GM23338 (cell line): ENCODE results near the gene INSL6. TPM values are rescaled to one million over a fixed set of nuclear protein-coding genes. Genes with fewer than 3 reads are reported as not detected.

Experiments
- ATAC-seq: fragments of 200-7000 bp; cut with Tn5 transposase; 3 replicates; pipeline ENCODE4 v1.9.1; 2020
- DNase-seq: peaks from one replicate; pipeline ENCODE4 v3.0.0-alpha.2; 2015; ENCODE audit warnings: low spot score
- H2AFZ ChIP-seq: fragments of 200-600 bp; sonication (generic); 2 replicates; pipeline ENCODE4 v1.8.0; 2016; ENCODE audit warnings: antibody characterized with exemption, mild to moderate bottlenecking, moderate library complexity
- H3F3A ChIP-seq: fragments of 200-600 bp; sonication (generic); replicated peaks from 2 replicates; pipeline ENCODE4 v1.8.0; 2017; ENCODE audit warnings: antibody characterized with exemption, mixed run types, low read depth
- H3K27ac ChIP-seq: fragments of 200-600 bp; sonication (generic); 2 replicates; pipeline ENCODE4 v1.6.1; 2016; ENCODE audit warnings: low read depth
- H3K27me3 ChIP-seq: fragments of 200-600 bp; sonication (generic); 2 replicates; pipeline ENCODE4 v1.8.0; 2016; ENCODE audit warnings: mild to moderate bottlenecking, mixed run types, moderate library complexity; ENCODE audit not compliant: insufficient read depth
- H3K36me3 ChIP-seq: fragments of 200-600 bp; sonication (generic); 2 replicates; pipeline ENCODE4 v1.8.0; 2016; ENCODE audit warnings: mild to moderate bottlenecking; ENCODE audit not compliant: insufficient read depth
- H3K4me1 ChIP-seq: fragments of 200-600 bp; sonication (generic); 2 replicates; pipeline ENCODE4 v1.8.0; 2016; ENCODE audit warnings: mild to moderate bottlenecking, moderate library complexity; ENCODE audit not compliant: insufficient read depth
- H3K4me2 ChIP-seq: fragments of 200-600 bp; sonication (generic); 2 replicates; pipeline ENCODE4 v1.7.1; 2017; ENCODE audit warnings: mixed run types
- H3K4me3 ChIP-seq: fragments of 200-600 bp; sonication (generic); 2 replicates; pipeline ENCODE4 v1.6.1; 2016; ENCODE audit warnings: mixed run types
- H3K79me2 ChIP-seq: fragments of 200-600 bp; sonication (generic); replicated peaks from 2 replicates; pipeline ENCODE4 v1.8.0; 2017; ENCODE audit warnings: mild to moderate bottlenecking; ENCODE audit not compliant: insufficient read depth
- H3K9me2 ChIP-seq: fragments of 200-600 bp; sonication (generic); 2 replicates; pipeline ENCODE4 v1.8.0; 2017; ENCODE audit not compliant: insufficient read depth
- H4K20me1 ChIP-seq: fragments of 200-600 bp; sonication (generic); replicated peaks from 2 replicates; pipeline ENCODE4 v1.8.0; 2017; ENCODE audit warnings: mild to moderate bottlenecking; ENCODE audit not compliant: insufficient read depth
- H3K27ac Mint-ChIP-seq: 2 replicates; pipeline ENCODE4 v1.8.0; 2020; ENCODE audit warnings: inconsistent platforms, mild to moderate bottlenecking, moderate library complexity, mixed read lengths
- H3K27me3 Mint-ChIP-seq: 3 replicates; pipeline ENCODE4 v1.8.0; 2022; ENCODE audit warnings: low read depth, mild to moderate bottlenecking, moderate library complexity, mixed read lengths, inconsistent platforms; ENCODE audit not compliant: insufficient read depth, poor library complexity
- H3K36me3 Mint-ChIP-seq: 3 replicates; pipeline ENCODE4 v1.8.0; 2021; ENCODE audit warnings: low read depth, mild to moderate bottlenecking, inconsistent platforms, moderate library complexity, mixed read lengths
- H3K4me1 Mint-ChIP-seq: 3 replicates; pipeline ENCODE4 v1.8.0; 2020; ENCODE audit warnings: mild to moderate bottlenecking, inconsistent platforms, mixed read lengths
- H3K4me3 Mint-ChIP-seq: 3 replicates; pipeline ENCODE4 v1.8.0; 2021; ENCODE audit warnings: moderate library complexity, mild to moderate bottlenecking, inconsistent platforms, mixed read lengths
- H3K9me3 Mint-ChIP-seq: 3 replicates; pipeline ENCODE4 v1.8.0; 2020; ENCODE audit warnings: moderate library complexity, mild to moderate bottlenecking, inconsistent platforms, mixed read lengths
- JUNB ChIP-seq: IDR thresholded peaks from one replicate; pipeline ENCODE4 v1.6.1; 2016; ENCODE audit warnings: antibody characterized with exemption; ENCODE audit not compliant: unreplicated experiment
- POLR2AphosphoS5 ChIP-seq: IDR thresholded peaks from 2 replicates; pipeline ENCODE4 v1.6.1; 2016; ENCODE audit warnings: antibody characterized with exemption, low read depth
- STAT1 ChIP-seq: IDR thresholded peaks from one replicate; pipeline ENCODE4 v1.6.1; 2016; ENCODE audit warnings: antibody characterized with exemption; ENCODE audit not compliant: unreplicated experiment
- ZNF114 ChIP-seq: fragments of 250-450 bp; sonication (Bioruptor Pico); IDR thresholded peaks from 2 replicates; pipeline ENCODE4 v1.5.0; 2020; ENCODE audit warnings: mild to moderate bottlenecking, moderate library complexity
- ZNF331 ChIP-seq: fragments of 250-450 bp; sonication (Bioruptor Pico); IDR thresholded peaks from 2 replicates; pipeline ENCODE4 v1.5.0; 2020; ENCODE audit warnings: low read depth, mild to moderate bottlenecking, moderate library complexity
- polyA plus RNA-seq: library from polyadenylated mRNA; unstranded; fragments of >200 nt; fragmentation: Nextera tagmentation; extraction: Ambion mirVana; gene quantifications from 2 replicates; pipeline ENCODE4 v1.2.1, GENCODE V29; 2016
- total RNA-seq: library from RNA; depleted of rRNA; stranded (reverse); fragments of >200 nt; shearing (Covaris generic); gene quantifications from 2 replicates; pipeline ENCODE4 v1.2.3, GENCODE V29; 2014
- TF ChIP-seq, protein P1 (sequence below): fragments of 250-450 bp; sonication (Bioruptor Pico); IDR thresholded peaks from 2 replicates; pipeline ENCODE4 v1.5.0; 2020; ENCODE audit warnings: mild to moderate bottlenecking, moderate library complexity
- TF ChIP-seq, protein P2 (sequence below): IDR thresholded peaks from one replicate; pipeline ENCODE4 v1.6.1; 2018; ENCODE audit warnings: antibody characterized with exemption; ENCODE audit not compliant: unreplicated experiment
- TF ChIP-seq, protein P3 (sequence below): IDR thresholded peaks from 2 replicates; pipeline ENCODE4 v1.6.1; 2016; ENCODE audit warnings: antibody characterized with exemption
- TF ChIP-seq, protein P4 (sequence below), 2 experiments: fragments of 200-600 bp in 1 of 2; sonication (generic) in 1 of 2; conservative IDR thresholded peaks; 2 replicates each; pipeline versions ENCODE4 v1.5.1 to v1.6.1; 2016 to 2017; ENCODE audit warnings: antibody characterized with exemption in 2 of 2, low read depth in 2 of 2, mild to moderate bottlenecking in 2 of 2, moderate library complexity in 1 of 2

The INSL6 gene
- total and polyA plus RNA-seq, 2 experiments from 2014 or later: not detected

DNA sequence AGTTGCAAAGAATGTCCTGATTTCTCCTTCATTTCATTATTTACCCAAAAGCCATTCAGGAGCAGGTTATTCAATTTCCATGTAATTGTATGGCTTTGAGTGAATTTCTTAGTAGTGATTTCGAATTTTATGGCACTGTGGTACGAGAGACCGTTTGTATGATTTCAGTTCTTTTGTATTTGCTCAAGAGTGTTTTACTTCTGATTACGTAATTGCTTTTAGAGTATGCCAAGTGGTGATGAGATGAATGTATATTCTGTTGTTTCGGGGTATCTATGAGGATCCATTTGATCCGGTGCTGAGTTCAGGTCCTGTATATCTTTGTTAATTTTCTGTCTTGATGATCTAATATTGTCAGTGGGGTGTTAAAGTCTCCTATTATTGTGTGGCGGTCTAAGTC is 41.2 kb downstream of the INSL6 start (continued):
- TF ChIP-seq, protein P1, sequence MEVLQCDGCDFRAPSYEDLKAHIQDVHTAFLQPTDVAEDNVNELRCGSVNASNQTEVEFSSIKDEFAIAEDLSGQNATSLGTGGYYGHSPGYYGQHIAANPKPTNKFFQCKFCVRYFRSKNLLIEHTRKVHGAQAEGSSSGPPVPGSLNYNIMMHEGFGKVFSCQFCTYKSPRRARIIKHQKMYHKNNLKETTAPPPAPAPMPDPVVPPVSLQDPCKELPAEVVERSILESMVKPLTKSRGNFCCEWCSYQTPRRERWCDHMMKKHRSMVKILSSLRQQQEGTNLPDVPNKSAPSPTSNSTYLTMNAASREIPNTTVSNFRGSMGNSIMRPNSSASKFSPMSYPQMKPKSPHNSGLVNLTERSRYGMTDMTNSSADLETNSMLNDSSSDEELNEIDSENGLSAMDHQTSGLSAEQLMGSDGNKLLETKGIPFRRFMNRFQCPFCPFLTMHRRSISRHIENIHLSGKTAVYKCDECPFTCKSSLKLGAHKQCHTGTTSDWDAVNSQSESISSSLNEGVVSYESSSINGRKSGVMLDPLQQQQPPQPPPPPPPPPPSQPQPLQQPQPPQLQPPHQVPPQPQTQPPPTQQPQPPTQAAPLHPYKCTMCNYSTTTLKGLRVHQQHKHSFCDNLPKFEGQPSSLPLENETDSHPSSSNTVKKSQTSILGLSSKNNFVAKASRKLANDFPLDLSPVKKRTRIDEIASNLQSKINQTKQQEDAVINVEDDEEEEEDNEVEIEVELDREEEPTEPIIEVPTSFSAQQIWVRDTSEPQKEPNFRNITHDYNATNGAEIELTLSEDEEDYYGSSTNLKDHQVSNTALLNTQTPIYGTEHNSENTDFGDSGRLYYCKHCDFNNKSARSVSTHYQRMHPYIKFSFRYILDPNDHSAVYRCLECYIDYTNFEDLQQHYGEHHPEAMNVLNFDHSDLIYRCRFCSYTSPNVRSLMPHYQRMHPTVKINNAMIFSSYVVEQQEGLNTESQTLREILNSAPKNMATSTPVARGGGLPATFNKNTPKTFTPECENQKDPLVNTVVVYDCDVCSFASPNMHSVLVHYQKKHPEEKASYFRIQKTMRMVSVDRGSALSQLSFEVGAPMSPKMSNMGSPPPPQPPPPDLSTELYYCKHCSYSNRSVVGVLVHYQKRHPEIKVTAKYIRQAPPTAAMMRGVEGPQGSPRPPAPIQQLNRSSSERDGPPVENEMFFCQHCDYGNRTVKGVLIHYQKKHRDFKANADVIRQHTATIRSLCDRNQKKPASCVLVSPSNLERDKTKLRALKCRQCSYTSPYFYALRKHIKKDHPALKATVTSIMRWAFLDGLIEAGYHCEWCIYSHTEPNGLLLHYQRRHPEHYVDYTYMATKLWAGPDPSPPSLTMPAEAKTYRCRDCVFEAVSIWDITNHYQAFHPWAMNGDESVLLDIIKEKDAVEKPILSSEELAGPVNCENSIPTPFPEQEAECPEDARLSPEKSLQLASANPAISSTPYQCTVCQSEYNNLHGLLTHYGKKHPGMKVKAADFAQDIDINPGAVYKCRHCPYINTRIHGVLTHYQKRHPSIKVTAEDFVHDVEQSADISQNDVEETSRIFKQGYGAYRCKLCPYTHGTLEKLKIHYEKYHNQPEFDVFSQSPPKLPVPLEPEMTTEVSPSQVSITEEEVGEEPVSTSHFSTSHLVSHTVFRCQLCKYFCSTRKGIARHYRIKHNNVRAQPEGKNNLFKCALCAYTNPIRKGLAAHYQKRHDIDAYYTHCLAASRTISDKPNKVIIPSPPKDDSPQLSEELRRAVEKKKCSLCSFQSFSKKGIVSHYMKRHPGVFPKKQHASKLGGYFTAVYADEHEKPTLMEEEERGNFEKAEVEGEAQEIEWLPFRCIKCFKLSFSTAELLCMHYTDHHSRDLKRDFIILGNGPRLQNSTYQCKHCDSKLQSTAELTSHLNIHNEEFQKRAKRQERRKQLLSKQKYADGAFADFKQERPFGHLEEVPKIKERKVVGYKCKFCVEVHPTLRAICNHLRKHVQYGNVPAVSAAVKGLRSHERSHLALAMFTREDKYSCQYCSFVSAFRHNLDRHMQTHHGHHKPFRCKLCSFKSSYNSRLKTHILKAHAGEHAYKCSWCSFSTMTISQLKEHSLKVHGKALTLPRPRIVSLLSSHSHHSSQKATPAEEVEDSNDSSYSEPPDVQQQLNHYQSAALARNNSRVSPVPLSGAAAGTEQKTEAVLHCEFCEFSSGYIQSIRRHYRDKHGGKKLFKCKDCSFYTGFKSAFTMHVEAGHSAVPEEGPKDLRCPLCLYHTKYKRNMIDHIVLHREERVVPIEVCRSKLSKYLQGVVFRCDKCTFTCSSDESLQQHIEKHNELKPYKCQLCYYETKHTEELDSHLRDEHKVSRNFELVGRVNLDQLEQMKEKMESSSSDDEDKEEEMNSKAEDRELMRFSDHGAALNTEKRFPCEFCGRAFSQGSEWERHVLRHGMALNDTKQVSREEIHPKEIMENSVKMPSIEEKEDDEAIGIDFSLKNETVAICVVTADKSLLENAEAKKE (CRISPR knock-in tag): no peak
- TF ChIP-seq, protein P2, sequence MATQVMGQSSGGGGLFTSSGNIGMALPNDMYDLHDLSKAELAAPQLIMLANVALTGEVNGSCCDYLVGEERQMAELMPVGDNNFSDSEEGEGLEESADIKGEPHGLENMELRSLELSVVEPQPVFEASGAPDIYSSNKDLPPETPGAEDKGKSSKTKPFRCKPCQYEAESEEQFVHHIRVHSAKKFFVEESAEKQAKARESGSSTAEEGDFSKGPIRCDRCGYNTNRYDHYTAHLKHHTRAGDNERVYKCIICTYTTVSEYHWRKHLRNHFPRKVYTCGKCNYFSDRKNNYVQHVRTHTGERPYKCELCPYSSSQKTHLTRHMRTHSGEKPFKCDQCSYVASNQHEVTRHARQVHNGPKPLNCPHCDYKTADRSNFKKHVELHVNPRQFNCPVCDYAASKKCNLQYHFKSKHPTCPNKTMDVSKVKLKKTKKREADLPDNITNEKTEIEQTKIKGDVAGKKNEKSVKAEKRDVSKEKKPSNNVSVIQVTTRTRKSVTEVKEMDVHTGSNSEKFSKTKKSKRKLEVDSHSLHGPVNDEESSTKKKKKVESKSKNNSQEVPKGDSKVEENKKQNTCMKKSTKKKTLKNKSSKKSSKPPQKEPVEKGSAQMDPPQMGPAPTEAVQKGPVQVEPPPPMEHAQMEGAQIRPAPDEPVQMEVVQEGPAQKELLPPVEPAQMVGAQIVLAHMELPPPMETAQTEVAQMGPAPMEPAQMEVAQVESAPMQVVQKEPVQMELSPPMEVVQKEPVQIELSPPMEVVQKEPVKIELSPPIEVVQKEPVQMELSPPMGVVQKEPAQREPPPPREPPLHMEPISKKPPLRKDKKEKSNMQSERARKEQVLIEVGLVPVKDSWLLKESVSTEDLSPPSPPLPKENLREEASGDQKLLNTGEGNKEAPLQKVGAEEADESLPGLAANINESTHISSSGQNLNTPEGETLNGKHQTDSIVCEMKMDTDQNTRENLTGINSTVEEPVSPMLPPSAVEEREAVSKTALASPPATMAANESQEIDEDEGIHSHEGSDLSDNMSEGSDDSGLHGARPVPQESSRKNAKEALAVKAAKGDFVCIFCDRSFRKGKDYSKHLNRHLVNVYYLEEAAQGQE: no peak
- TF ChIP-seq, protein P3, sequence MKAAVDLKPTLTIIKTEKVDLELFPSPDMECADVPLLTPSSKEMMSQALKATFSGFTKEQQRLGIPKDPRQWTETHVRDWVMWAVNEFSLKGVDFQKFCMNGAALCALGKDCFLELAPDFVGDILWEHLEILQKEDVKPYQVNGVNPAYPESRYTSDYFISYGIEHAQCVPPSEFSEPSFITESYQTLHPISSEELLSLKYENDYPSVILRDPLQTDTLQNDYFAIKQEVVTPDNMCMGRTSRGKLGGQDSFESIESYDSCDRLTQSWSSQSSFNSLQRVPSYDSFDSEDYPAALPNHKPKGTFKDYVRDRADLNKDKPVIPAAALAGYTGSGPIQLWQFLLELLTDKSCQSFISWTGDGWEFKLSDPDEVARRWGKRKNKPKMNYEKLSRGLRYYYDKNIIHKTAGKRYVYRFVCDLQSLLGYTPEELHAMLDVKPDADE: no peak
- TF ChIP-seq ZNF331 (CRISPR knock-in tag): no peak

DNA sequence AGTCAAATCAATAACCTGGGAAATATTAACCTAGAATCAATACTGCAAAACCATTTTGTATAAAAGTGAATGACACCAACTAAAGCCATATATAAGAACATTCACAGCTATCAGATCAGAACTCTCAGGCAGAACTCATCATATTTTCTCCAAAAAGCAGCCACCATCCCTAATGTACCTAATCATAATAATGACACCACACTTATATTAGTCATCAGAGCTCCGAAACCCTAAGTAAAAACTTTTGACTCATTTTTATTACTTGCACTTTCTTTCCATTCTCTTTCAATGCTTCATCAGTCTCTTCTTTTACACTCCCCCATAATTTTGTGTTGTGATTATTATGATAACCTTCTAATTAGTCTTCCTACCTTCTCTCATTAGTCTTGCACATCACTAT is 45.3 kb downstream of the INSL6 start:
- no peaks in the 10 kb centered on the region for H3F3A ChIP-seq
- H3K4me2 ChIP-seq: no peak overlapping the region
- no peak overlapping the region for H3K4me3 ChIP-seq
- no peak overlapping the region for H3K27ac ChIP-seq
- peaks cover 6% of the 10 kb centered on the region; the same call in 1 of the 3 replicates for H3K36me3 Mint-ChIP-seq
- H3K4me1 Mint-ChIP-seq: no peaks in the 10 kb centered on the region
- H3K4me3 Mint-ChIP-seq: no peak overlapping the region
- ATAC-seq (no peak), DNase-seq (no peak)
- H4K20me1 ChIP-seq: no peaks in the 10 kb centered on the region
- no peak overlapping the region for H3K27ac Mint-ChIP-seq
- peaks cover 19% of the 10 kb centered on the region for H3K9me3 Mint-ChIP-seq
- no peaks in the 10 kb centered on the region for H3K27me3 Mint-ChIP-seq
- H2AFZ ChIP-seq: no peak overlapping the region
- H3K9me2 ChIP-seq: 0 out of 2 replicates have a peak, but pooled peaks cover 5% of the 10 kb centered on the region
- no peaks in the 10 kb centered on the region for H3K4me1 ChIP-seq
- H3K27me3 ChIP-seq: no peaks in the 10 kb centered on the region
- H3K79me2 ChIP-seq: no peaks in the 10 kb centered on the region
- no peaks in the 10 kb centered on the region for H3K36me3 ChIP-seq
- TF ChIP-seq, protein P4, sequence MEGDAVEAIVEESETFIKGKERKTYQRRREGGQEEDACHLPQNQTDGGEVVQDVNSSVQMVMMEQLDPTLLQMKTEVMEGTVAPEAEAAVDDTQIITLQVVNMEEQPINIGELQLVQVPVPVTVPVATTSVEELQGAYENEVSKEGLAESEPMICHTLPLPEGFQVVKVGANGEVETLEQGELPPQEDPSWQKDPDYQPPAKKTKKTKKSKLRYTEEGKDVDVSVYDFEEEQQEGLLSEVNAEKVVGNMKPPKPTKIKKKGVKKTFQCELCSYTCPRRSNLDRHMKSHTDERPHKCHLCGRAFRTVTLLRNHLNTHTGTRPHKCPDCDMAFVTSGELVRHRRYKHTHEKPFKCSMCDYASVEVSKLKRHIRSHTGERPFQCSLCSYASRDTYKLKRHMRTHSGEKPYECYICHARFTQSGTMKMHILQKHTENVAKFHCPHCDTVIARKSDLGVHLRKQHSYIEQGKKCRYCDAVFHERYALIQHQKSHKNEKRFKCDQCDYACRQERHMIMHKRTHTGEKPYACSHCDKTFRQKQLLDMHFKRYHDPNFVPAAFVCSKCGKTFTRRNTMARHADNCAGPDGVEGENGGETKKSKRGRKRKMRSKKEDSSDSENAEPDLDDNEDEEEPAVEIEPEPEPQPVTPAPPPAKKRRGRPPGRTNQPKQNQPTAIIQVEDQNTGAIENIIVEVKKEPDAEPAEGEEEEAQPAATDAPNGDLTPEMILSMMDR (conservative IDR thresholded peaks at IDR 0.05; ENCODE audit: low read depth in 2 of 2): no peak
- TF ChIP-seq JUNB: no peak
- TF ChIP-seq, protein P2: no peak
- TF ChIP-seq POLR2AphosphoS5: no peak
- no peak for TF ChIP-seq STAT1
- no peak for TF ChIP-seq ZNF114 (CRISPR knock-in tag)
